Astrocyte (in vitro differentiated cells and primary cell): Measurements from ENCODE around the gene GPR142. TPM values are rescaled to one million over a fixed set of nuclear protein-coding genes. Genes with fewer than 3 reads are reported as not detected.
A peak's percentile ranks its signal among the peaks of the same experiment; 100 is the strongest.

Source experiments
- DNase-seq: peaks from one replicate; pipeline ENCODE4 v3.0.0-alpha.2; 2010; ENCODE audit warnings: low read depth
- FAIRE-seq: peaks from 2 replicates; lab custom pipeline; 2011; peaks lifted over from hg19 to GRCh38; lab: Jason Lieb, UNC
- H2AFZ ChIP-seq: 2 replicates; pipeline ENCODE4 v1.6.0; 2012; ENCODE audit warnings: low read depth, low read length, inconsistent platforms
- H3K27ac ChIP-seq: 2 replicates; pipeline ENCODE4 v1.5.1; 2011; ENCODE audit warnings: low read depth, low read length, inconsistent platforms
- H3K27me3 ChIP-seq: 2 replicates; pipeline ENCODE4 v1.6.0; 2011; ENCODE audit warnings: low read length, inconsistent platforms; ENCODE audit not compliant: insufficient read depth
- H3K36me3 ChIP-seq: 2 replicates; pipeline ENCODE4 v1.5.1; 2011; ENCODE audit warnings: low read length, inconsistent platforms; ENCODE audit not compliant: insufficient read depth
- H3K4me1 ChIP-seq: 2 replicates; pipeline ENCODE4 v1.5.1; 2011; ENCODE audit warnings: low read length, inconsistent platforms; ENCODE audit not compliant: insufficient read depth
- H3K4me2 ChIP-seq: 2 replicates; pipeline ENCODE4 v1.6.0; 2012; ENCODE audit warnings: low read length, inconsistent platforms
- H3K4me3 ChIP-seq: 2 replicates; pipeline ENCODE4 v1.5.1; 2011; ENCODE audit warnings: low read depth, mild to moderate bottlenecking, low read length, inconsistent platforms; ENCODE audit not compliant: insufficient read depth
- H3K79me2 ChIP-seq: 2 replicates; pipeline ENCODE4 v1.6.0; 2012; ENCODE audit warnings: mild to moderate bottlenecking, low read length, inconsistent platforms; ENCODE audit not compliant: insufficient read depth
- H3K9ac ChIP-seq: 2 replicates; pipeline ENCODE4 v1.6.0; 2012; ENCODE audit warnings: mild to moderate bottlenecking, low read length, inconsistent platforms
- H3K9me3 ChIP-seq: 2 replicates; pipeline ENCODE4 v1.5.1; 2012; ENCODE audit warnings: low read depth, mild to moderate bottlenecking, low read length, inconsistent platforms; ENCODE audit not compliant: insufficient read depth
- H4K20me1 ChIP-seq: 2 replicates; pipeline ENCODE4 v1.6.0; 2012; ENCODE audit warnings: low read length, inconsistent platforms; ENCODE audit not compliant: insufficient read depth
- H3K27ac Mint-ChIP-seq: one replicate; pipeline ENCODE4 v1.8.0; 2021; ENCODE audit warnings: mild to moderate bottlenecking, mixed read lengths; ENCODE audit not compliant: unreplicated experiment
- H3K27me3 Mint-ChIP-seq: one replicate; pipeline ENCODE4 v1.8.0; 2021; ENCODE audit warnings: low read depth, mixed read lengths; ENCODE audit not compliant: unreplicated experiment
- H3K36me3 Mint-ChIP-seq: one replicate; pipeline ENCODE4 v1.8.0; 2021; ENCODE audit warnings: low read depth, mixed read lengths; ENCODE audit not compliant: unreplicated experiment
- H3K4me1 Mint-ChIP-seq: one replicate; pipeline ENCODE4 v1.8.0; 2021; ENCODE audit warnings: low read depth, mixed read lengths; ENCODE audit not compliant: unreplicated experiment
- H3K4me3 Mint-ChIP-seq: one replicate; pipeline ENCODE4 v1.8.0; 2021; ENCODE audit warnings: mild to moderate bottlenecking, moderate library complexity, mixed read lengths; ENCODE audit not compliant: unreplicated experiment
- H3K9me3 Mint-ChIP-seq: one replicate; pipeline ENCODE4 v1.8.0; 2021; ENCODE audit warnings: mild to moderate bottlenecking, mixed read lengths; ENCODE audit not compliant: unreplicated experiment
- CTCF ChIP-seq: IDR thresholded peaks from 2 replicates; pipeline ENCODE4 v1.5.1; 2011; ENCODE audit warnings: low read depth, mild to moderate bottlenecking, inconsistent platforms, low read length, moderate library complexity; ENCODE audit not compliant: insufficient read depth
- EZH2 ChIP-seq: IDR thresholded peaks from 2 replicates; pipeline ENCODE4 v1.6.1; 2012; ENCODE audit warnings: mild to moderate bottlenecking, low read length, inconsistent platforms; ENCODE audit not compliant: insufficient read depth
- total RNA-seq: library from RNA; stranded (reverse); gene quantifications from 2 replicates; pipeline ENCODE4 v1.2.1, GENCODE V29; 2021

The GPR142 gene
- total RNA-seq, 1 donor from 2014 or later, result not detected

GRCh38 chr17:74393346-74393942, 26.1 kb downstream of the GPR142 start:
- Histone ChIP-seq H3K9ac (no peak overlapping the region), H2AFZ (no peak overlapping the region), H3K27me3 (no peaks in the 10 kb centered on the region), H3K4me3 (no peak overlapping the region), H3K9me3 (no peaks in the 10 kb centered on the region), H3K36me3 (no peaks in the 10 kb centered on the region), H3K27ac (no peak overlapping the region), H3K4me2 (no peak overlapping the region), H3K79me2 (no peaks in the 10 kb centered on the region), H3K4me1 (no peaks in the 10 kb centered on the region), H4K20me1 (no peaks in the 10 kb centered on the region)
- Mint-ChIP-seq H3K9me3 (no peaks in the 10 kb centered on the region), H3K27me3 (peaks cover 27% of the 10 kb centered on the region), H3K36me3 (no peaks in the 10 kb centered on the region), H3K27ac (no peak overlapping the region), H3K4me3 (no peak overlapping the region), H3K4me1 (peaks cover 6% of the 10 kb centered on the region)
- TF ChIP-seq EZH2 (no peak), CTCF (no peak)
- peak; percentile 35 for DNase-seq
- FAIRE-seq, result no peak

- H3K27ac Mint-ChIP-seq, result peak overlapping the region; percentile 5
- no peak overlapping the region for H3K4me3 Mint-ChIP-seq
- no peak for TF ChIP-seq EZH2
- TF ChIP-seq CTCF, result no peak
- no peaks in the 10 kb centered on the region for H3K36me3 Mint-ChIP-seq
- DNase-seq (no peak), FAIRE-seq (no peak)
- H3K36me3 ChIP-seq, result no peaks in the 10 kb centered on the region
- peaks cover 21% of the 10 kb centered on the region for H3K27me3 Mint-ChIP-seq
- no peaks in the 10 kb centered on the region for H3K9me3 Mint-ChIP-seq
- H3K79me2 ChIP-seq, result no peaks in the 10 kb centered on the region
- H3K27me3 ChIP-seq, result no peaks in the 10 kb centered on the region
- peaks cover 6% of the 10 kb centered on the region for H3K4me1 Mint-ChIP-seq
- no peak overlapping the region for H2AFZ ChIP-seq
- no peak overlapping the region for H3K27ac ChIP-seq
- no peak overlapping the region for H3K9ac ChIP-seq
- no peaks in the 10 kb centered on the region for H4K20me1 ChIP-seq
- H3K4me3 ChIP-seq, result no peak overlapping the region
- no peaks in the 10 kb centered on the region for H3K9me3 ChIP-seq
- H3K4me2 ChIP-seq, result no peak overlapping the region
- no peaks in the 10 kb centered on the region for H3K4me1 ChIP-seq
These were observed 27.1 kb downstream of the GPR142 start for GRCh38 chr17:74394275-74394950.

GRCh38 chr17:74394977-74395376, 27.7 kb downstream of the GPR142 start:
- Histone ChIP-seq H3K36me3 (no peaks in the 10 kb centered on the region), H3K9me3 (no peaks in the 10 kb centered on the region), H2AFZ (no peak overlapping the region), H4K20me1 (no peaks in the 10 kb centered on the region), H3K79me2 (no peaks in the 10 kb centered on the region), H3K4me3 (no peak overlapping the region), H3K27ac (no peak overlapping the region), H3K4me2 (no peak overlapping the region), H3K4me1 (no peaks in the 10 kb centered on the region), H3K9ac (no peak overlapping the region), H3K27me3 (no peaks in the 10 kb centered on the region)
- H3K9me3 Mint-ChIP-seq, result no peaks in the 10 kb centered on the region
- no peak overlapping the region for H3K4me3 Mint-ChIP-seq
- H3K27ac Mint-ChIP-seq, result peak overlapping the region; percentile 5
- H3K4me1 Mint-ChIP-seq, result peaks cover 6% of the 10 kb centered on the region
- H3K36me3 Mint-ChIP-seq, result no peaks in the 10 kb centered on the region
- TF ChIP-seq EZH2, result no peak
- no peak for TF ChIP-seq CTCF
- no peak for DNase-seq
- H3K27me3 Mint-ChIP-seq, result peaks cover 20% of the 10 kb centered on the region
- FAIRE-seq, result no peak
